Measurements from ENCODE around the gene LARP4B. TPM values are rescaled to one million over a fixed set of nuclear protein-coding genes. Genes with fewer than 3 reads are reported as not detected.

The LARP4B gene
- total RNA-seq, 4 donors from 2014 or later = 51.2 to 60.8 (median 56.5) TPM

DNA sequence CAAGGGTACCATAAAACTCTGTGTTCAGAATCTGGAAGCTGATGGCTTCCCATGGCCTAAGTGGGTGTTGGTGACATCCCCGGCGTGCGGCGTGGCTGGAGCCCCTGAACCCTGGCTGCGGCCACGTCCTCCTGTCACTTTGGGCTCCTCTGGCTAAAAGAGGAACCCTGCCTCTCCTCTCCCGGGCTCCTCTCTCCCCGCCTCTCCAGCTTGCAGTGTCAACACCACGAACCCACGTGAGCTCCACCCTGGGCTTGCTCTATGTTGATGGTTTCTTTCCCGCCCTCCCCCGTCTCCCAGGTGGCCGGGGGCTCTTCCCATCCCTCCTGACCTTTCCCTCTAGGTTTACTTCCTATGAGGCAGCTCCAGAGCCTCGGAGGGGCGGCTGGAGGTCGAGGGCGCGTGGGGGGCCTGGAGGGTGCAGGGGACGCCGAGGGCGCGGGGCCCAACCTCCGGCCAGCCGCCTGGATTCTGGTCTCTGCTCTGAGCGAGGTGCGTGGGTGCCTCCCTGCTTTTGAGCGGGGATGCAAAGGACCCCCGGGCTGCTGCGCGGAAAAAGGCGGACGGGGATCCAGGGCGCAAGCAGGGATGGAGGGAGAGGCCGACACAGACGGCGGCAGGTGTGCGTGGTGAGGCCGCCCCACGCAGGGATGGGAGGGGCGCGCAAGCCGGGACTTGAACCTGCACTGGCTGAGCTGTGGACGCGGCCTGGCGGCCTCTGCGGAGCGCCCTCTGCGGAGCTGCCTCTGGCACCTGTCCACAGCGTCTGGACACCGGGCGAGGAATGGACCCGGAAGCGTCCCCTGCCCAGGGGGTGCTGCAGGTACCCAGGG lies 126.5 kb downstream of the LARP4B start:
- TF ChIP-seq, protein P1, sequence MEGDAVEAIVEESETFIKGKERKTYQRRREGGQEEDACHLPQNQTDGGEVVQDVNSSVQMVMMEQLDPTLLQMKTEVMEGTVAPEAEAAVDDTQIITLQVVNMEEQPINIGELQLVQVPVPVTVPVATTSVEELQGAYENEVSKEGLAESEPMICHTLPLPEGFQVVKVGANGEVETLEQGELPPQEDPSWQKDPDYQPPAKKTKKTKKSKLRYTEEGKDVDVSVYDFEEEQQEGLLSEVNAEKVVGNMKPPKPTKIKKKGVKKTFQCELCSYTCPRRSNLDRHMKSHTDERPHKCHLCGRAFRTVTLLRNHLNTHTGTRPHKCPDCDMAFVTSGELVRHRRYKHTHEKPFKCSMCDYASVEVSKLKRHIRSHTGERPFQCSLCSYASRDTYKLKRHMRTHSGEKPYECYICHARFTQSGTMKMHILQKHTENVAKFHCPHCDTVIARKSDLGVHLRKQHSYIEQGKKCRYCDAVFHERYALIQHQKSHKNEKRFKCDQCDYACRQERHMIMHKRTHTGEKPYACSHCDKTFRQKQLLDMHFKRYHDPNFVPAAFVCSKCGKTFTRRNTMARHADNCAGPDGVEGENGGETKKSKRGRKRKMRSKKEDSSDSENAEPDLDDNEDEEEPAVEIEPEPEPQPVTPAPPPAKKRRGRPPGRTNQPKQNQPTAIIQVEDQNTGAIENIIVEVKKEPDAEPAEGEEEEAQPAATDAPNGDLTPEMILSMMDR (IDR thresholded peaks at IDR 0.05; ENCODE audit: low read depth) = no peak

DNA sequence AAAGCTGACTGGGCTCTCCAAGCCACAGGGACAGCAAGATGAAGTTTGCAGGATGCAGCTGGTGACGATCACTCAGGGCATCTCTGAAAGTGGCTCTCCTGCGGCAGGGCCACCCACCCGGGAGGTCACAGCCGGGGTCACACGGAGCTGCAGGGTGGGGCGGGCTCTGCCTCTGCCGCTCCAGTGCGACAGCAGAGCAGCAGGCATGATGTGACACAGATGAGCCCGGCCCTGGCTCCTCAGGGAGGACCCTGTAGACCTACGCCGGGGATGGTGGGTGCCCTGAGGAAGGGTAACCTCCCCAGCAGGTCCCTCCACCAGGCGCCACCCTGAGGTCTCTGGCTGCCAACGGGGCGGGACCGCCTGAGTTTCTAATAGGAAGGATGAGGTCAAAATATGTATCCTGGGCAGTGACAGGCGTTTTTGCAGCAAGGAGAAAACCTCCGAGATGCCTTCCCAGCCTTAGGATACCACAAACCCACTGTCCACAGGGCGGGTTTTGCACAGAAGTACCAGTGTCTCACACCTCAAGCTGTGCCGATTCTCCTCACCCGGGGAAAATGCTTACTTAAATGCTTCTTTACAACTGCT lies 127.2 kb downstream of the LARP4B start:
- TF ChIP-seq, protein P1 (IDR thresholded peaks at IDR 0.05; ENCODE audit: low read depth) = no peak

DNA sequence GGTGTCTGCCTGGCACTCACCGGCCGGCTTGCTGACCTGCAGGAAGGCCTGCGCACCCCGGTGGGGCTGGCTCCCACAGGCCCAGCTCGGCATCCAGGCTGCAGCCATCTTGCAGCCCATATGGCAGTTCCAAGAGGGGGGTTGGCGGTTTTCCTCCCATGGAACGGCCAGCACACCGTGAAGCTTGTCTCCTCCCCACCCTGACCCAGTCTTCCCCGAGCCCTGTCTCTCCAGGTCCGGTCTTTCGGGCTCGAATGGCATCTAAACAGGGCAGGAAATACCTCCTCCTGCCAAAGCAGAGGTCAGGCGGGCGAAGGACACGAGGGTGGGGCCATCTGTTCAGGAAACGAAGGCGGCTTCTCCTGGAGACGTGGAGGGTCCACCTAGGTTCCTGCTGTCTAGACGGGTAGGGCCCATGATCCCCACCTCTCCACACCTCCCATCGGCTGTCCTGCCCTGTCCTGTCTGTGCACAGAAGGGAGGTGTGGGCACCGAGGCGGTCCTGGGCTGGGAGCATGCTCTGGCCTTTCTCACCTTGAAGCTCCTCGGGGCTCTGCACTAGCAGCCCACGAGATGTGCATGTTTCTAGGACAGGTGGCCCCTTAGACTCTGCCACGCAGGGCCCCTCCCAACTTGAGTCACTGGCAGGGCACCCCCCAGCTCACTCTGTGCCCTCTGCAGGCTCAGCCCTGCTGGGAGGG lies 128.3 kb downstream of the LARP4B start:
- TF ChIP-seq, protein P1 (IDR thresholded peaks at IDR 0.05; ENCODE audit: low read depth) = no peak

DNA sequence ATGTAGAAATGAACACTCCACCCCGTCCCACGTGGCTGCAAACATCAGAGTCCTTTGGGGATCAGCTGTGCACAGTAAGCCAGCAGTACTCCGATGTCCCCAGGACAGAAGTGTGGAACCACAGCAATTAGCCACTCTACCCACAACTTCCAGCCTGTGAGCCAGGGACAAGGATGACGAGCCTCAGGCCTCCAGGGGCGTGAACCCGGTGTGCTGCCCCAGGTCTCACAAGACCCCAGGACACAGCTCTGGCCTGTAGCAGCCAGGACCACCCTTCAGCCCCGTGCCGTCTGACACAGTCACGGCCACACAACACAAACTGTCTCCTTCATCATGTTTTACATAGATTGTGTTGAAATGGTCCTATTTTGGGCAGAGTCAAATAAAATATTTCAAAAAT lies 129.0 kb downstream of the LARP4B start:
- TF ChIP-seq, protein P1 (IDR thresholded peaks at IDR 0.05; ENCODE audit: low read depth) = no peak

DNA sequence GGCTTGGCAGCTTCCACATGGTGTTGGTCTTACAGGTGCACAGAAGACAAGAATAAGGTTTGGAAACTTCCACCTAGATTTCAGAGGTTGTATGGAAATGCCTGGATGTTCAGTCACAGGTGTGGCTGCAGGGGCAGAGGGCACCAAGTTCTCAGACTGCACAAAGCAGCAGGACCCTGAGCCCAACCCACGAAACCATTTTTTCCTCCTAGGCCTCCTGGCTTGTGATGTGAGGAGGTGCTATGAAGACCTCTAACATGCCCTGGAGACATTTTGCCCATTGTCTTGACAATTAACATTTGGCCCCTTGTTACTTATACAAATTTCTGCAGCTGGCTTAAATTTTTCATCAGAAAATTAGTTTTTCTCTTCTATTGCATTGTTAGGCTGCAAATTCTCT lies 134.3 kb downstream of the LARP4B start:
- TF ChIP-seq, protein P1 (IDR thresholded peaks at IDR 0.05; ENCODE audit: low read depth) = no peak

DNA sequence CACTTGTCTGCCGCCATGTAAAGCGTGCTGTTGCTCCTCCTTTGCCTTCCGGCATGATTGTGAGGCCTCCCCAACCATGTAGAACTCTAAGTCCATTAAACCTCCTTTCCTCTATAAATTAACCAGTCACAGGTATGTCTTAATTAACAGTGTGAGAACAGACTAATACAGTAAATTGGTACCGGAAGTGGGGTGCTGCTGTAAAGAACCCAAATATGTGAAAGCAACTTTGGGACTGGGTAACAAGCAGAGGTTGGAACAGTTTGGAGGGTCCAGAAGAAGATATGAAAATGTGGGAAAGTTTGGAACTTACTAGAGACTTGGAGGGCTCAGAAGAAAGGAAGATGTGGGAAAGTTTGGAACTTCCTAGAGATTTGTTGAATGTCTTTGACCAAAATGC lies 135.3 kb downstream of the LARP4B start:
- TF ChIP-seq, protein P1 (IDR thresholded peaks at IDR 0.05; ENCODE audit: low read depth) = no peak

DNA sequence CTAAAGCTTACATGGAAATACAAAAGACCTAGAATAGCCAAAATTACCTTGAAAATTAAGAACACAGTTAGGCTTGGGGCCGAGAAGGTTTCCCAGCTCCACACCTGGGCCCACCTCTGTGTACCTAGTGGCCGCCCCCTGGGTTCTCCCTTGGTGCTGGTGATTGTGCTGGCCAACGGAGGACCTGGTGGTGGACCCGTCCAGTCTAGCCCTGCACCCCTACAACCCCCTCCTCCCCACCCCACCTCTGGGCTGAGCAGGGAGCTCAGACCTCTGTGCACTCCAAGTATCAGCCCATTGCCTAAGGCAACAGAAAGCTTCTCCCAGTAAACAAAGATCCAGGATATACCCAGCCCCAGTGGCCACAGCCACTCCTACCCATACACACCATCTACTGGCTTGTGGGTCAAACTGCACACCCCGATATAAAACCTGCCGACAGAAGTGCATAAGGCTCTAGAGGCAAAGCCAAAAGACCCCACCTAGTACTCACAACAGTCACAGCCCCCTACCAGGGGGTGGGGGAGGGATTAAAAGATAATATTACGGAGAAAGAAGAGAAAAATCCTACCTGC lies 137.0 kb downstream of the LARP4B start:
- TF ChIP-seq, protein P1 (IDR thresholded peaks at IDR 0.05; ENCODE audit: low read depth) = no peak

Data from subcutaneous adipose tissue (tissue), 4 donors.